ENCODE measurements around the gene CCNI2. TPM values are rescaled to one million over a fixed set of nuclear protein-coding genes. Genes with fewer than 3 reads are reported as not detected.
"Not testable (repeated sequence)": the region's sequence is repeated elsewhere in the genome, so short reads cannot be mapped to it uniquely, and the experiment has no call there.

The CCNI2 gene
- total RNA-seq, 4 donors from 2014 or later: 0.34 to 0.81 (median 0.67) TPM; not detected in 1

GRCh38 chr5:132802044-132802684 lies 54.9 kb downstream of the CCNI2 start:
- DNase-seq: no peak
- no peaks in the 10 kb centered on the region for H3K27me3 ChIP-seq
- H3K36me3 ChIP-seq: no peaks in the 10 kb centered on the region
- H3K4me1 ChIP-seq: no peaks in the 10 kb centered on the region
- no peak for TF ChIP-seq CTCF (IDR thresholded peaks at IDR 0.05)
- TF ChIP-seq POLR2A (IDR thresholded peaks at IDR 0.05): no peak
- no peak overlapping the region for H3K27ac ChIP-seq
- 82 to 89% methylated on average over 5 of the region's 5 CpGs for WGBS, 2 donors
- H3K9me3 ChIP-seq: no peaks in the 10 kb centered on the region
- no peak overlapping the region for H3K4me3 ChIP-seq (replicated peaks in 1 of 3)
- intact Hi-C loops (cut with DNase I): no loop called here

- H3K27me3 ChIP-seq; DNase-seq; H3K9me3 ChIP-seq; intact Hi-C loops (cut with DNase I); H3K4me3 ChIP-seq (replicated peaks in 1 of 3); H3K27ac ChIP-seq; H3K4me1 ChIP-seq; H3K36me3 ChIP-seq: not testable (repeated sequence)
- WGBS, 2 donors: 87 to 89% methylated on average over 5 of the region's 5 CpGs
Measured at GRCh38 chr5:132802685-132803066, 55.5 kb downstream of the CCNI2 start.

Other genes with a start within 250 kb of the CCNI2 start
- not detected for gene IL5, start 203.9 kb upstream of the CCNI2 start, total RNA-seq
- 10 to 100 TPM; 34.1 to 40.1 (median 37.5) TPM for gene RAD50, start 190.4 kb upstream of the CCNI2 start, total RNA-seq
- gene IL13, start 89.3 kb upstream of the CCNI2 start, total RNA-seq: not detected
- gene IL4, start 73.4 kb upstream of the CCNI2 start, total RNA-seq: not detected
- 10 to 100 TPM in 2 of 4 donors, 1 to 10 TPM in 2; 8.2 to 12.2 (median 10.5) TPM for gene KIF3A, start 9.9 kb upstream of the CCNI2 start, total RNA-seq
- gene SEPTIN8, start 29.8 kb downstream of the CCNI2 start, total RNA-seq: 10 to 100 TPM; 41.9 to 57.7 (median 46.7) TPM
- 1 to 10 TPM; 3.7 to 9.3 (median 4.6) TPM for gene SOWAHA, start 65.9 kb downstream of the CCNI2 start, total RNA-seq
- 10 to 100 TPM in 3 of 4 donors, 1 to 10 TPM in 1; 7.6 to 21.4 (median 14.2) TPM for gene SHROOM1, start 83.2 kb downstream of the CCNI2 start, total RNA-seq
- under 1 TPM in 2 of 4 donors, not detected in 2; 0.27 to 0.33 TPM for gene GDF9, start 119.0 kb downstream of the CCNI2 start, total RNA-seq
- gene UQCRQ, start 119.2 kb downstream of the CCNI2 start, total RNA-seq: 100 to 1,000 TPM in 3 of 4 donors, 10 to 100 TPM in 1; 59.2 to 235 (median 118) TPM
- gene LEAP2, start 126.2 kb downstream of the CCNI2 start, total RNA-seq: 1 to 10 TPM; 1.5 to 4.8 (median 2.9) TPM
- 100 to 1,000 TPM in 2 of 4 donors, 10 to 100 TPM in 2; 81.7 to 150 (median 95.7) TPM for gene AFF4, start 216.2 kb downstream of the CCNI2 start, total RNA-seq